GM19438 (cell line): Measurements from ENCODE around the gene POLD4.
A peak's percentile ranks its signal among the peaks of the same experiment; 100 is the strongest.
"Not testable (repeated sequence)": the region's sequence is repeated elsewhere in the genome, so short reads cannot be mapped to it uniquely, and the experiment has no call there.

Experiments used
- ATAC-seq: cut with Tn5 transposase; IDR thresholded peaks from one replicate; pipeline ENCODE4 v1.9.1; 2021; ENCODE audit warnings: low read depth; ENCODE audit not compliant: unreplicated experiment

The POLD4 gene

GRCh38 chr11:67353317-67354074 is at the start of gene POLD4:
TSS of gene POLD4 (minus strand) at chr11:67353546. CDS start at chr11:67353399, 147 bp downstream.
- peak; percentile 68 for ATAC-seq

DNA sequence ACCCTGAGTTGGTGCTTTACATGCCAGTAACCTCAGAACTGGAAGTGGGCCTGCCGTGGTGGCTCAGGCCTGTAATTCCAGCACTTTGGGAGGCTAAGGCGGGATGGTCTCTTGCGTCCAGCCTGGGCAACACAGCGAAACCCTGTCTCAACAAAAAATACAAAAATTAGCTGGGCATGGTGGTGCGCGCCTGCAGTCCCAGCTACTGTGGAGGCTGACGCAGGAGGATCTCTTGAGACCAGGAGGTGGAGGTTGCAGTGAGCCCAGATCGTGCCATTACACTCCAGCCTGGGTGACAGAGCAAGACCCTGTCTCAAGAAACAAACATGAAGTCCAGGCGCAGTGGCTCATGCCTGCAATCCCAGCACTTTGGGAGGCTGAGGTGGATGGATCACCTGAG is 49.7 kb upstream of the POLD4 start:
- ATAC-seq: not testable (repeated sequence)

- not testable (repeated sequence) for ATAC-seq
Observed at GRCh38 chr11:67402192-67402839, 49.0 kb upstream of the POLD4 start.

DNA sequence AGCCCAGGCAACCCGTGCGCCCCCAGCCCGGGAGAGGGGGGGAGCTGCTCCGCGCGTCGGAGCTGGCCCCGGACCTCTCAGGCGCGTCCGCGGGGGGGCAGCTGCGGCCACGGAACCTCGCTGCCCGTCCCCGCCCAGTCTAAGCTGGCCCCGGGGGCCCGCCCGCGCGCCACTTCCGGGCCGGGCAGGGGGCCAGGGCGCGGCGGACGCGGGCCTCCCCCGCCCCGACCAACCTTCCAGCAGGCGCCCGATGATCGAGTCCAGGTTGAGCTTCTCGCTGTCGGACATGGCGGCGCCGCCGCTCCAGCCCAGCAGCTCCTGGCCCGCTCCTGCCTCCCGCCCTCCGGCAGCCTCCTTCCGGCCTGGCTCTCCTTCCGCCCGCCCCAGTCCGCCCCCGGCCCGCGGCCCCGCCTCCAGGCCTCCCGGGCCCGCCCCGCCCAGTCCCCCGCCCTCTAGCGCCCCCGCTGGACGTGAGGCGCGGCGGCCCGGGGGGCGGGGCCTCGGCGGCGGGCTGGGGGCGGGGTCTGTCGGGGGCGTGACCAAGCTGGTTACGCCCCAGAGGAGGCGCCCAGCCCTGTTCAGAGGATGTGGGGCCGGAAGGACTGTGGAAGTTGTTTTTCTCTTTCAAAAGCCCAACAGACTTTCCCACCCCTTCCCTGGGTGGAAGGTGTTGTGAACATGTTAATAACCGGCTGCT is 48.3 kb upstream of the POLD4 start, which contains the start of gene PPP1CA:
Gene PPP1CA, minus strand, starts transcription at position 364 of the 697 bp plus-strand sequence. Its CDS starts 76 bp downstream, at position 288.
- peak; percentile 55 for ATAC-seq

- ATAC-seq: peak; percentile 11
Observed at GRCh38 chr11:67400942-67401494, 47.7 kb upstream of the POLD4 start.

DNA sequence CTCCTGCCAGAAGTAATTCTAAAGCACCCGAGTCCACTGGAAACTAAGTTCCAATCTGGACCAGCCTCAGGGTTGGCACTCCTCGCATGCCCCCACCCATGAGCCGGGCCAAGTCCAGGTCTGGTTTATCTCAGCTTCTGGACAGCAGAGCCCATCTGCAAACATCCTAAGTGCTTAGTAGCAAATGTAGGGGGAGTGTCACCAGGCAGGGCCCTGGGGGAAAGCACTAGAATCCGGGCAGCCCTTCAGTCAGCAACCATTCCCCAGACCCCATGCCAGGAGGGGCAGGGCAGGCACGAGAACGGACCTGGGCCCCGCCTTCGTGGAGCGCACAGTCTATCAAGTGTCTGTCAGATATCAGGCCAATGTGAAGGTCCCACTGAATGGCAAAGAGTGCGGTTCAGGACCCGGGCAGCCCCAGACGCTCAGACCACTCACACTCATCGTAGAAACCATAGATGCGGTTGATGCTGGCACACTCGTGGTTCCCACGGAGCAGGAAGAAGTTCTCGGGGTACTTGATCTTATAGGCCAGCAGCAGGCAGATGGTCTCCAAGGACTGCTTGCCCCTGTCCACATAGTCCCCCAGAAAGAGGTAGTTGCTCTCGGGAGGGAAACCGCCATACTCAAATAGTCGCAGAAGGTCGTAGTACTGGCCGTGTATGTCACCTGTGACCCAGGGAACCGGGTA is 47.0 kb upstream of the POLD4 start:
- no peak for ATAC-seq

GRCh38 chr11:67398661-67399563 is 45.6 kb upstream of the POLD4 start:
- ATAC-seq: no peak

DNA sequence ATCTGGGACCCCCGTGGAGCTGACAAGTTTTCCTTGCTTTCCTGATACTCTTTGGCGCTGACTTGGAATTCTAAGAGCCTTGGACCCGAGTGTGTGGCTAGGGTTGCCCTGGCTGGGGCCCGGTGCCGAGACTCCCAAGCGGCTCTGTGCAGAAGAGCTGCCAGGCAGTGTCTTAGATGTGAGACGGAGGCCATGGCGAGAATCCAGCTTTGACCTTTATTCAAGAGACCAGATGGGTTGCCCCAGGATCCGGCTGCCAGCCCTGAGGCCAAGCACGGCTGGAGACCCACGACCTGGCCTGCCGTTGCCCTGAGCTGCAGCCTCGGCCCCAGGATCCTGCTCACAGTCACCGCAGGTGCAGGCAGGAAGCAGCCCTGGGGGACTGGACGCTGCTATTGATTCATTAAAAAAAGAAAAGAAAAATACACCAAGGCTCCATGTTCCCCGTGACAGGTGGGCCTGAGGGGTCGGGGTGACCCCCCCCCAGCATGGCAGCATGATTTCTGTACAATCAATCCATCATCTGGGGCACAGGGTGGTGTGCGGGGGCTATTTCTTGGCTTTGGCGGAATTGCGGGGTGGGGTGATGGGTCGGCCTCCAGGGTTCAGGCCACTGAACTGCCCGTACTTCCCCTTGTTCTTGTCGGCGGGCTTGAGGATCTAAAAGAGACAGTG is 44.8 kb upstream of the POLD4 start:
- no peak for ATAC-seq

DNA sequence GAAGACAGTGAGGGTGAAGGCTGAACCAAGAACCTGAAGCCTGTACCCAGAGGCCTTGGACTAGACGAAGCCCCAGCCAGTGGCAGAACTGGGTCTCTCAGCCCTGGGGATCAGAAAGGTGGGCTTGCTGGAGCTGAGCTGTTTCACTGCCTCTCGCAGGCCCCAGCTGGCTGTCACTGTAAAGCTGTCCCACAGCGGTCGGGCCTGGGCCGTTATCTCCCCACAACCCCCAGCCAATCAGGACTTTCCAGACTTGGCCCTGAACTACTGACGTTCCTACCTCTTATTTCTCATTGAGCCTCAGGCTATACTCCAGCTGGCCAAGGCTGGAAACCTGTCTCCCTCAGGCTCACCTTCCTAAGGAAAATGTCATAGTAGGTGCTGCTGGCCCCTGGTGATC is 44.2 kb upstream of the POLD4 start:
- no peak for ATAC-seq

- no peak for ATAC-seq
Observed at GRCh38 chr11:67396587-67397389, 43.4 kb upstream of the POLD4 start.

- no peak for ATAC-seq
Observed at GRCh38 chr11:67396259-67396581, 42.9 kb upstream of the POLD4 start.

GRCh38 chr11:67395555-67396258 is 42.4 kb upstream of the POLD4 start:
- ATAC-seq: no peak

DNA sequence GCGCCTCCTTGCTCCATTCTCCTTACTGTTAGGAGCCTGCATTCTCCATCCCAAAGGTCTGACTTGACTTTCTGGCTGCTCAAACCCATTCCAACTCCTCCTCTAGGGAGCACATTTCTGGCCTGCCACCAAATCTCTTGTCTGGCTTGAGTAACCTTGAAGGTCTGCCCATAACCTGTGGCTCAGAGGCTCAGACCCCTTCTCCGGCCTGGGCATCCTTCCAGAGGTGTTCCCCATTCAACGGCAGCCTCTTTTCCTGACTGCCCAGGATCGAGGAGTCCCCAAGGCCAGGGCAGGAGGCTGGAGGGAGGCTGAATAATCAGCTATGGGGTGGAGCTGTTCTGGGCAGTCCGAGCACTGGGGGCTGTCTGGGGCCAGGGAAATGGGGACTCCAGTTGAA is 40.6 kb upstream of the POLD4 start:
- ATAC-seq: no peak

DNA sequence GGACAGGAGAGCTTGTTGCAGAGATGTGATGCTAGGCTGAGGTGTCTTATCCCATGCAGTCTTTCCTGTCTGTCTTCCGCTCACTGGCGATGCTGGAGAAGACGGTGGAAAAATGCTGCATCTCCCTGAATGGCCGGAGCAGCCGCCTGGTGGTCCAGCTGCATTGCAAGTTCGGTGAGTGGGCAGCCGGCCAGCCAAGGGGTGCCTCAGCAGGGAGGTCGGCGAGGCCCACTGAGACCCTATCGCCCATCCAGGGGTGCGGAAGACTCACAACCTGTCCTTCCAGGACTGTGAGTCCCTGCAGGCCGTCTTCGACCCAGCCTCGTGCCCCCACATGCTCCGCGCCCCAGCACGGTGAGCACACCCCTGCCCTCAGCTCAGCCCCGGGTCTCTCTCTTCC is 40.1 kb upstream of the POLD4 start:
- ATAC-seq: no peak

GRCh38 chr11:67392183-67392715 is 38.9 kb upstream of the POLD4 start:
- peak; percentile 12 for ATAC-seq

GRCh38 chr11:67391304-67392182 is 38.2 kb upstream of the POLD4 start, which contains the start of gene RAD9A:
TSS of gene RAD9A (plus strand) at chr11:67391986. CDS start at chr11:67392045, 59 bp downstream.
- peak; percentile 46 for ATAC-seq
